ENCODE data around the gene OR2AK2. TPM values are rescaled to one million over a fixed set of nuclear protein-coding genes. Genes with fewer than 3 reads are reported as not detected.

Gene OR2AK2
- total RNA-seq, 1 experiment from 2014 or later, result not detected

DNA sequence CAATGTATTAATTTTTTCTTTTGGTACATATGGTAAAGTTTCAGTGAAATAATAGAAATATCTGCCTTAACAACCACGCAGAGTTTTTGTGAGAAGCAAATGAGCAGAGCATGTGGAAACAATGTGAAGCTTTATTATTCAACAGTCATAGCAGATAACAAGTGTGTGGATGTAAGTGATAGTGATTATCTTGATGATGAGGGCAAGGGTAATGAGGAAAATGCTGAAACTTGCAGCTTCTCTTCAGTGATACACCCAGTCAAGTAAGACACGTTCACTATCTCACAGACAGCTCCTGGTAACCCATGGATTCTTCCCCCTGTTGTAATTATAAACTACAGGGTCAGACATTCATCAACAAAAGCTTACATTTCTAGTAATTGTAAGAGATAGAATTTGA, 33.8 kb downstream of the OR2AK2 start:
- Histone ChIP-seq H3K9ac (ENCODE audit: low read length) (no peak overlapping the region), H3K4me1 (ENCODE audit: control insufficient read depth in 1 of 2, insufficient read depth in 2 of 2, low read length in 2 of 2) (no peaks in the 10 kb centered on the region), H3K27ac (ENCODE audit: low read depth, low read length) (no peak overlapping the region), H3K27me3 (ENCODE audit: insufficient read depth, low read length) (no peaks in the 10 kb centered on the region), H4K20me1 (ENCODE audit: insufficient read depth) (no peaks in the 10 kb centered on the region), H3K4me3 (replicated peaks in 1 of 2; ENCODE audit: low read depth in 1 of 2, low read length in 2 of 2) (no peak overlapping the region), H3K9me2 (ENCODE audit: insufficient read depth) (no peaks in the 10 kb centered on the region), H3K79me2 (ENCODE audit: insufficient read depth, low read length) (no peaks in the 10 kb centered on the region), H3K9me3 (ENCODE audit: control insufficient read depth in 1 of 2, insufficient read depth in 1 of 2, low read depth in 1 of 2, low read length in 2 of 2) (peaks cover 4 to 15% of the 10 kb centered on the region in 2 experiments; a peak in 2 of 4 replicates), H3K36me3 (ENCODE audit: control insufficient read depth in 1 of 2, insufficient read depth in 2 of 2, low read length in 2 of 2) (no peaks in the 10 kb centered on the region), H2AFZ (ENCODE audit: low read depth, low read length, poor library complexity, severe bottlenecking) (no peak overlapping the region), H3K4me2 (ENCODE audit: low read length) (no peak overlapping the region)
- intact Hi-C loops (cut with micrococcal nuclease), result no loop called here
- no TSS peak for BruUV-seq (replicated peaks)
- ChIA-PET CTCF (no interaction called here), RAD21 (ENCODE audit: low non-redundant PET in 1 of 2, low total read pairs in 2 of 2, uncharacterized antibody in 2 of 2, unreplicated experiment in 2 of 2) (no interaction called here), POLR2A (no interaction called here)
- TF ChIP-seq TCF7L2 (IDR thresholded peaks at IDR 0.05; ENCODE audit: borderline replicate concordance, extremely low read depth, insufficient read depth, insufficient read length) (no peak), JUND (IDR thresholded peaks at IDR 0.05) (no peak), RAD21 (IDR thresholded peaks at IDR 0.05; ENCODE audit: low read depth) (no peak)
- TF ChIP-seq, protein P1, sequence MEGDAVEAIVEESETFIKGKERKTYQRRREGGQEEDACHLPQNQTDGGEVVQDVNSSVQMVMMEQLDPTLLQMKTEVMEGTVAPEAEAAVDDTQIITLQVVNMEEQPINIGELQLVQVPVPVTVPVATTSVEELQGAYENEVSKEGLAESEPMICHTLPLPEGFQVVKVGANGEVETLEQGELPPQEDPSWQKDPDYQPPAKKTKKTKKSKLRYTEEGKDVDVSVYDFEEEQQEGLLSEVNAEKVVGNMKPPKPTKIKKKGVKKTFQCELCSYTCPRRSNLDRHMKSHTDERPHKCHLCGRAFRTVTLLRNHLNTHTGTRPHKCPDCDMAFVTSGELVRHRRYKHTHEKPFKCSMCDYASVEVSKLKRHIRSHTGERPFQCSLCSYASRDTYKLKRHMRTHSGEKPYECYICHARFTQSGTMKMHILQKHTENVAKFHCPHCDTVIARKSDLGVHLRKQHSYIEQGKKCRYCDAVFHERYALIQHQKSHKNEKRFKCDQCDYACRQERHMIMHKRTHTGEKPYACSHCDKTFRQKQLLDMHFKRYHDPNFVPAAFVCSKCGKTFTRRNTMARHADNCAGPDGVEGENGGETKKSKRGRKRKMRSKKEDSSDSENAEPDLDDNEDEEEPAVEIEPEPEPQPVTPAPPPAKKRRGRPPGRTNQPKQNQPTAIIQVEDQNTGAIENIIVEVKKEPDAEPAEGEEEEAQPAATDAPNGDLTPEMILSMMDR (IDR thresholded peaks at IDR 0.05 in 2 of 3, conservative IDR thresholded peaks at IDR 0.05 in 1 of 3; ENCODE audit: borderline replicate concordance in 1 of 3, insufficient read depth in 1 of 3, low read depth in 2 of 3, low read length in 2 of 3), result no peak
- ATAC-seq, result no peak
- no peak for DNase-seq (ENCODE audit: low read depth, low spot score)

DNA sequence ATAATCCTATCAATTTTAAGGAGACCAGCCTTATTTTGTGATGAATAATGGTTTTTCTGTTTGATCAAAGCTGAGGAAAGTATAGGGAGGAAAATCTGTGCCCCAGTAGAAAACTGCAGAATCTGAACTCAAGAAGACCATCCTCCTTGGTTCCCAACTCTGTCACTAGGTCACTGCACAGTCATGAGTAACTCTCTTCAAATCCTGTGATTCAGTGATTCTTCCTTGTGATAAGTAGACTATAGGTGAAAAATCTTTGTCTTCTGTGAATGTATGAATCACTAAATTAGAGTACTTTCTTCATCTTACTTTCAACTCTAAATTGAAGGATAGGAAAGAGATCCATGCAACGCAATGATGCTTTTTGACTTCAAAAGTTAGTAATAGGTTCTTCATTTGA, 35.1 kb downstream of the OR2AK2 start:
- no TSS peak for BruUV-seq (replicated peaks)
- Histone ChIP-seq H3K4me2 (ENCODE audit: low read length) (no peak overlapping the region), H3K9me3 (ENCODE audit: control insufficient read depth in 1 of 2, insufficient read depth in 1 of 2, low read depth in 1 of 2, low read length in 2 of 2) (peaks cover 4 to 15% of the 10 kb centered on the region in 2 experiments; a peak in 2 of 4 replicates), H3K4me1 (ENCODE audit: control insufficient read depth in 1 of 2, insufficient read depth in 2 of 2, low read length in 2 of 2) (no peaks in the 10 kb centered on the region), H2AFZ (ENCODE audit: low read depth, low read length, poor library complexity, severe bottlenecking) (no peak overlapping the region), H3K27ac (ENCODE audit: low read depth, low read length) (no peak overlapping the region), H3K27me3 (ENCODE audit: insufficient read depth, low read length) (no peaks in the 10 kb centered on the region), H3K36me3 (ENCODE audit: control insufficient read depth in 1 of 2, insufficient read depth in 2 of 2, low read length in 2 of 2) (no peaks in the 10 kb centered on the region), H3K4me3 (replicated peaks in 1 of 2; ENCODE audit: low read depth in 1 of 2, low read length in 2 of 2) (no peak overlapping the region), H4K20me1 (ENCODE audit: insufficient read depth) (no peaks in the 10 kb centered on the region), H3K79me2 (ENCODE audit: insufficient read depth, low read length) (no peaks in the 10 kb centered on the region), H3K9me2 (ENCODE audit: insufficient read depth) (no peaks in the 10 kb centered on the region), H3K9ac (ENCODE audit: low read length) (no peak overlapping the region)
- CTCF ChIA-PET, result no interaction called here
- no peak for DNase-seq (ENCODE audit: low read depth, low spot score)
- TF ChIP-seq, protein P2, sequence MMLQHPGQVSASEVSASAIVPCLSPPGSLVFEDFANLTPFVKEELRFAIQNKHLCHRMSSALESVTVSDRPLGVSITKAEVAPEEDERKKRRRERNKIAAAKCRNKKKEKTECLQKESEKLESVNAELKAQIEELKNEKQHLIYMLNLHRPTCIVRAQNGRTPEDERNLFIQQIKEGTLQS (IDR thresholded peaks at IDR 0.05), result no peak
- no peak for TF ChIP-seq EZH2phosphoT487 (IDR thresholded peaks at IDR 0.05; ENCODE audit: borderline replicate concordance)
- TF ChIP-seq SIN3A (IDR thresholded peaks at IDR 0.05; ENCODE audit: low read depth), result no peak
- no peak for TF ChIP-seq ZFX (IDR thresholded peaks at IDR 0.05)
- no peak for TF ChIP-seq JUND (IDR thresholded peaks at IDR 0.05)
- TF ChIP-seq, protein P3, sequence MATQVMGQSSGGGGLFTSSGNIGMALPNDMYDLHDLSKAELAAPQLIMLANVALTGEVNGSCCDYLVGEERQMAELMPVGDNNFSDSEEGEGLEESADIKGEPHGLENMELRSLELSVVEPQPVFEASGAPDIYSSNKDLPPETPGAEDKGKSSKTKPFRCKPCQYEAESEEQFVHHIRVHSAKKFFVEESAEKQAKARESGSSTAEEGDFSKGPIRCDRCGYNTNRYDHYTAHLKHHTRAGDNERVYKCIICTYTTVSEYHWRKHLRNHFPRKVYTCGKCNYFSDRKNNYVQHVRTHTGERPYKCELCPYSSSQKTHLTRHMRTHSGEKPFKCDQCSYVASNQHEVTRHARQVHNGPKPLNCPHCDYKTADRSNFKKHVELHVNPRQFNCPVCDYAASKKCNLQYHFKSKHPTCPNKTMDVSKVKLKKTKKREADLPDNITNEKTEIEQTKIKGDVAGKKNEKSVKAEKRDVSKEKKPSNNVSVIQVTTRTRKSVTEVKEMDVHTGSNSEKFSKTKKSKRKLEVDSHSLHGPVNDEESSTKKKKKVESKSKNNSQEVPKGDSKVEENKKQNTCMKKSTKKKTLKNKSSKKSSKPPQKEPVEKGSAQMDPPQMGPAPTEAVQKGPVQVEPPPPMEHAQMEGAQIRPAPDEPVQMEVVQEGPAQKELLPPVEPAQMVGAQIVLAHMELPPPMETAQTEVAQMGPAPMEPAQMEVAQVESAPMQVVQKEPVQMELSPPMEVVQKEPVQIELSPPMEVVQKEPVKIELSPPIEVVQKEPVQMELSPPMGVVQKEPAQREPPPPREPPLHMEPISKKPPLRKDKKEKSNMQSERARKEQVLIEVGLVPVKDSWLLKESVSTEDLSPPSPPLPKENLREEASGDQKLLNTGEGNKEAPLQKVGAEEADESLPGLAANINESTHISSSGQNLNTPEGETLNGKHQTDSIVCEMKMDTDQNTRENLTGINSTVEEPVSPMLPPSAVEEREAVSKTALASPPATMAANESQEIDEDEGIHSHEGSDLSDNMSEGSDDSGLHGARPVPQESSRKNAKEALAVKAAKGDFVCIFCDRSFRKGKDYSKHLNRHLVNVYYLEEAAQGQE (IDR thresholded peaks at IDR 0.05; ENCODE audit: low read depth), result no peak
- TF ChIP-seq, protein P1 (IDR thresholded peaks at IDR 0.05 in 2 of 3, conservative IDR thresholded peaks at IDR 0.05 in 1 of 3; ENCODE audit: borderline replicate concordance in 1 of 3, insufficient read depth in 1 of 3, low read depth in 2 of 3, low read length in 2 of 3), result no peak
- TF ChIP-seq SP1 (IDR thresholded peaks at IDR 0.05; ENCODE audit: low read depth), result no peak
- no peak for TF ChIP-seq EZH2 (IDR thresholded peaks at IDR 0.05)
- no peak for ATAC-seq
- intact Hi-C loops (cut with micrococcal nuclease), result no loop called here
- POLR2A ChIA-PET, result no interaction called here
- RAD21 ChIA-PET (ENCODE audit: low non-redundant PET in 1 of 2, low total read pairs in 2 of 2, uncharacterized antibody in 2 of 2, unreplicated experiment in 2 of 2), result no interaction called here
